ENCODE measurements around the gene SSU72.
"Not testable (repeated sequence)": the region's sequence is repeated elsewhere in the genome, so short reads cannot be mapped to it uniquely, and the experiment has no call there.

DNA sequence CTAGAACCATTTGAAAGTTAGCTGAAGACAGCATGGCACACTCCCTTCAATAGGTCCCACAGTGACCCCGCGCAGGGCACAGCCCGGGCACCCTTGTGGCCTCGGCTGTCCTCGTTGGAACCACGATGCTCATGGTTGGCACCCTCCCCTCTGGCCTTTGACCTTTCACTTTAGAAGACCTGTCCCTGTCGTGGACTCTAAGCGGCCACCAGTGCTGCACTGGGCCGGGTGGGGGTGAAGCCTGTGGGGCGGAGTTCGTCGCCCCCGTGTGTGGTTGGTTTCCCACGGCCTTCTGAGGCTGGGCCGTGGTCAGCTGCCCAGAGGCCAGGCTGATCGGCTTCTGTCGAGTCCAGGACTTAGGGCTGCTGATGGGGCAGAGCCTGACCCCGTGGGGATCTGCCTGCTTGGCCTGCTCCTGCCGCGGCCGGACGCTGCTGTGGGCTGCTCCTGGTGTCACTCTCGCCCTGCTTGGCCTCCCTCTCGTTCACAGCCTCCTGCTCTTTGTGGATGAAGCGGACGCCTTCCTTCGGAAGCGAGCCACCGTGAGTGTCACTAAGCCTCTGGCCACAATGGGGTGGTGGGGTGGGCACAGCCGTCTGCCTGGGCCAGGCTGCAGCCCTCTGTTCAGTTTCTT lies 49.8 kb downstream of the SSU72 start:
- TF ChIP-seq, protein P1, sequence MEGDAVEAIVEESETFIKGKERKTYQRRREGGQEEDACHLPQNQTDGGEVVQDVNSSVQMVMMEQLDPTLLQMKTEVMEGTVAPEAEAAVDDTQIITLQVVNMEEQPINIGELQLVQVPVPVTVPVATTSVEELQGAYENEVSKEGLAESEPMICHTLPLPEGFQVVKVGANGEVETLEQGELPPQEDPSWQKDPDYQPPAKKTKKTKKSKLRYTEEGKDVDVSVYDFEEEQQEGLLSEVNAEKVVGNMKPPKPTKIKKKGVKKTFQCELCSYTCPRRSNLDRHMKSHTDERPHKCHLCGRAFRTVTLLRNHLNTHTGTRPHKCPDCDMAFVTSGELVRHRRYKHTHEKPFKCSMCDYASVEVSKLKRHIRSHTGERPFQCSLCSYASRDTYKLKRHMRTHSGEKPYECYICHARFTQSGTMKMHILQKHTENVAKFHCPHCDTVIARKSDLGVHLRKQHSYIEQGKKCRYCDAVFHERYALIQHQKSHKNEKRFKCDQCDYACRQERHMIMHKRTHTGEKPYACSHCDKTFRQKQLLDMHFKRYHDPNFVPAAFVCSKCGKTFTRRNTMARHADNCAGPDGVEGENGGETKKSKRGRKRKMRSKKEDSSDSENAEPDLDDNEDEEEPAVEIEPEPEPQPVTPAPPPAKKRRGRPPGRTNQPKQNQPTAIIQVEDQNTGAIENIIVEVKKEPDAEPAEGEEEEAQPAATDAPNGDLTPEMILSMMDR (IDR thresholded peaks at IDR 0.05) = not testable (repeated sequence)
- not testable (repeated sequence) for TF ChIP-seq POLR2A (IDR thresholded peaks at IDR 0.05)

Data from esophagus squamous epithelium (tissue), 4 donors.